AG04449 (cell line): ENCODE results near the gene ARMH3.

ENCODE experiments used
- CTCF ChIA-PET: fragments of 350-600 bp; formaldehyde crosslinking; extraction: SDS; loops from one replicate; lab custom pipeline; 2021; ENCODE audit warnings: antibody characterized with exemption; lab: Yijun Ruan, JAX
- POLR2A ChIA-PET: fragments of 400-600, 350-600 bp; formaldehyde crosslinking; extraction: SDS; loops from one replicate; lab custom pipeline; 2020; ENCODE audit warnings: antibody characterized with exemption, inconsistent platforms; lab: Yijun Ruan, JAX
- DNase-seq: peaks from one replicate; pipeline ENCODE4 v3.0.0-alpha.2; 2010; ENCODE audit warnings: low read depth, low spot score
- H3K4me3 ChIP-seq: 2 replicates; pipeline ENCODE4 v1.5.1; 2011; ENCODE audit warnings: low read depth, mild to moderate bottlenecking, control low read depth, low read length
- TF ChIP-seq, protein P1 (sequence below): IDR thresholded peaks from one replicate; pipeline ENCODE4 v1.5.1; 2011; ENCODE audit warnings: mild to moderate bottlenecking, moderate library complexity, low read length, control low read depth, inconsistent platforms; ENCODE audit not compliant: insufficient read depth; ENCODE audit errors: missing control alignments

The ARMH3 gene

DNA sequence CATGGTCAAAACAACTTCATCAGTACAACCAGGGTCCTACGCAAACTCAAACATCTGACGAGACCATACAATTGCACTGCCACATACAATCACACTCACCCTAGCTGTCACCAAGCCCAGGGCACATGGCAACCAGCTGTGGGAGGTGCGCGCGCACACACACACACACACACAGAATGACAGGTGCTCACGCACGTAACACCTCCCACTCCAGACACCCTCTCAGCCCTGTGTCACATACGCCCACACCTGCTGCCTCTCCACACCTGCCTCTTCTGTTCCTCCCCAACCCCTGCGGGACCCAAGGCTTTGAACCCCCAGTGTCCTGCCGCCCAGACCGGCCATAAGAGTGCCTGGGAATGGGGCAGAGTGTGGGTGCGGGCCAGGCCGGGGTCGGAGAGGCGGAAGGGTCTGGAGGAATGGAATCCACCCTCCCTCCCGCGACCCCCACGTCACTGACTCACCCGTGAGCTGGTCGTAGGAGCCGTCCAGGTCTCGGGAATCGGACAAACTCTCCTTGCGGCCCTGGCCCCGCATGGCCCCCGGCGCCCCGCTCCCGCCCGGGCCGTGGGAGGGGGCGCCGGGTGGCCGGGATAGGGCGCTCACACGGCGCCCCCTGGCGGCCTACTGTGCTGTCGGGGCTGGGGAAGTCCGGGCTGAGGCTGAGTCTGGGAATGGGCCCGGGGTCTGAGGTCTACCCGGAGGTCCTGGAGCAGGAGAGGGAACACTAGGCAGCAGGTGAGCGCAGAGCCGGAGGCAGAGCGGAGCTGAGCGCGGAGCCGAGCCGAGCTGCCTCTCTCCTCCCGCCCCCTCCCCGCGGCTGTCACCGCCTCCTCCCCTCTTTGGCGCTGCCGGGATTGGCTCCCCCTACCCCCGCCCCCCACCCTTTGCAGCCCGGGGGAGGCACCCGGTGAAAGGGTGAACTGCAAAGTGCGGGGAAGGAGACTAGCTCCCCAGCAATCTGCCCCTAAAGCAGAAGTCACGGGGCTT, 212.6 kb downstream of the ARMH3 start, which contains the start of gene KCNIP2:
Gene KCNIP2 (minus strand): TSS at position 769 of the 990 bp plus-strand sequence. CDS start 232 bp downstream, at position 537.
- ChIA-PET POLR2A (no interaction called here), CTCF (interaction anchor here (0.8 to 14.8 kb wide), 9 partner anchors 8 to 228 kb away, joined by 3 to 581 read pairs (median 5); partner anchors contain the start of gene HPS6)
- no peak within 1 kb of the TSS for H3K4me3 ChIP-seq
- DNase-seq = no peak
- TF ChIP-seq, protein P1, sequence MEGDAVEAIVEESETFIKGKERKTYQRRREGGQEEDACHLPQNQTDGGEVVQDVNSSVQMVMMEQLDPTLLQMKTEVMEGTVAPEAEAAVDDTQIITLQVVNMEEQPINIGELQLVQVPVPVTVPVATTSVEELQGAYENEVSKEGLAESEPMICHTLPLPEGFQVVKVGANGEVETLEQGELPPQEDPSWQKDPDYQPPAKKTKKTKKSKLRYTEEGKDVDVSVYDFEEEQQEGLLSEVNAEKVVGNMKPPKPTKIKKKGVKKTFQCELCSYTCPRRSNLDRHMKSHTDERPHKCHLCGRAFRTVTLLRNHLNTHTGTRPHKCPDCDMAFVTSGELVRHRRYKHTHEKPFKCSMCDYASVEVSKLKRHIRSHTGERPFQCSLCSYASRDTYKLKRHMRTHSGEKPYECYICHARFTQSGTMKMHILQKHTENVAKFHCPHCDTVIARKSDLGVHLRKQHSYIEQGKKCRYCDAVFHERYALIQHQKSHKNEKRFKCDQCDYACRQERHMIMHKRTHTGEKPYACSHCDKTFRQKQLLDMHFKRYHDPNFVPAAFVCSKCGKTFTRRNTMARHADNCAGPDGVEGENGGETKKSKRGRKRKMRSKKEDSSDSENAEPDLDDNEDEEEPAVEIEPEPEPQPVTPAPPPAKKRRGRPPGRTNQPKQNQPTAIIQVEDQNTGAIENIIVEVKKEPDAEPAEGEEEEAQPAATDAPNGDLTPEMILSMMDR = peak; percentile 44

DNA sequence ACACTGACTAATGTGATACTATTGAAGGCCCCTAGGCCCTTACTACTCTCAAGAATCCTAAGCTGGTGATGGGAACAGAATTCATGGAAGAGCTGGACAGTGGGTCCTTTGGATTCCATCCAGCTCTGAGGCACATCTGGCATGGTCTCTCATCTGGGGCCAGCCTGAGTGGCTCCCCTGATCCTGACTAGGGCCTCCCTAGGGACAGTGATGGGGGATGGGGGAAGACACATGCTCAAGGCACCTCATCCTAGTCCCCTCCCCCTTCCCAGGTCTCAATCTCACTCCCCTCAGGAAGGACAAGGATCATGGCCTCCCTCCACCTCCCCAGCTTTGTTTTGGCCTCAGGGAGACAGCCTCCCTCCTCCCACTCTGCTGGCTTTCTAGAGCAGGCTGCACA, 214.1 kb downstream of the ARMH3 start:
- TF ChIP-seq, protein P1 = no peak
- CTCF ChIA-PET = interaction anchor here (0.7 to 14.8 kb wide), 40 partner anchors 8 to 627 kb away, joined by 3 to 581 read pairs (median 8); partner anchors contain the start of genes HPS6 and NPM3
- H3K4me3 ChIP-seq = no peak overlapping the region
- DNase-seq = no peak
- POLR2A ChIA-PET = interaction anchor here (1.1 kb wide), 1 partner anchor 156 kb away, joined by 4 read pairs; no protein-coding TSS in a partner anchor

DNA sequence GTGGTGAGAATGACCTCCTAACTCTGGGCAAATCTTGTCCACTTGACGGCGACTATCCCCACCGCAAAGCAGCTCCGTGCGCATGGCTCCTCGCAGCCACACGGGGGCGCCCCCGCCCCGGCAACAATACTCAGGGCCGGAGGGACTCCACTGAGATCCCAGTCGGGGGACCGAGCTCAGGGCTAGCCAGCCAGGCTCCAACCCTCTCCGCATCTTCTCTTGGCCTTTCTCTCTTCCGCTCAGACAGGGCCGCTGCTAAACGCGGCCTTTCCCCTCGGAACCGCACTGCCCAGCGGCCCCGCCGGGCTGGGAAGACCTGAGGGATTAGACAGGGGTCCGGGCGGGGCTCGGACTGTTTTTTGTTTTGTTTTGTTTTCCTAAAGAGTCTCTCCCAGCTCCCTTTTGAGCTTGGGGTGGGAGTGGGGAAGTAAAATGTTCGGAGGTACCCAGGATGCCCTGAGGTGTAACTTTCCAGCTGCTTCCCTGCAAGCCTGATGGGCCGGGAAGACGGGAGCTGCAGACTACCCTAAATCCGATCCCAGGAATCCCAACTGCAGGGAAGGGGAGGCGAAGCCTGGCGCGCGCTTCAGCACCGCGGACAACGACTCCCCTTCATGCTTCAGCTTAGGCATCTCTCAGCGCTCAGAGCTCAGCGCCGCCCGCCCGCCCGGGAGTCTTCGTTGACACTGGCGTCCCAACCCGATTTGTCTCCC, 215.1 kb downstream of the ARMH3 start:
- CTCF ChIA-PET = interaction anchor here (0.6 to 14.8 kb wide), 65 partner anchors 9 to 627 kb away, joined by 3 to 581 read pairs (median 6); partner anchors contain the start of genes ARMH3, HPS6, NPM3 and OGA
- TF ChIP-seq, protein P1 = peak; percentile 99
- POLR2A ChIA-PET = interaction anchor here (0.7 to 1.1 kb wide), 4 partner anchors 47 to 231 kb away, joined by 3 to 4 read pairs (median 3); no protein-coding TSS in a partner anchor
- peak overlapping the region; percentile 45 for H3K4me3 ChIP-seq
- no peak for DNase-seq

DNA sequence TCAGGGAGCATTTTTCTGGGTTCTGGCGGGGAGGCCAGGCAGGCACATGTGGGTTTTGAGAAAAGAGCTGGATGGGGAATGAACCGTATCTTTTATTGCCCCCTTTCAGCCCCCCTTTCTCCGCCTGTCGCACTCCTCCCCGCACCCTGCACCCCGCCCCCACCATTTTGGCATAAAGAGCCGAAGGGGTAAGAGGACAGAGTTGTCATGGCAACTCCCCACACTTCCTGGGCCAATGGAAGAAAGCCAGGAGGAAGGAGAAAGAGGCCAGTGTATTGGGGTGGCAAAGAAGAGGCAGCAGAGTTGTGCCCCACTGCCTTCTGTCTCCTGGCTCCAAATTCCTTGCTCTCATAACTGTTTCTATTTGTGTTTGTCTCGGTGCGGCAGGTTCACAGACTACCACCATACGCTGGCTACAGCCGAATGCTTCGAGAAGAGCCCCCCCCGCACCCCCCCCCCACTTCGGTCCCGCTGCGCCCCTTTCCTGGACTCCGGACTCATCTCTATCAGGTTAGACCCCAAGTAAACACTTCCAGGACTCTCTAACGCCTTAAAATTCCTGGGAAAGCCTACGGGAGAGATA, 215.8 kb downstream of the ARMH3 start:
- no peak for DNase-seq
- peak overlapping the region; percentile 32 for H3K4me3 ChIP-seq
- ChIA-PET POLR2A (interaction anchor here (1.1 to 1.2 kb wide), 2 partner anchors 22 to 48 kb away, joined by 3 to 7 read pairs; partner anchors contain the start of gene OGA), CTCF (interaction anchor here (0.6 to 14.8 kb wide), 56 partner anchors 8 to 626 kb away, joined by 3 to 581 read pairs (median 6); partner anchors contain the start of genes ARMH3, HPS6 and OGA)
- TF ChIP-seq, protein P1 = no peak

DNA sequence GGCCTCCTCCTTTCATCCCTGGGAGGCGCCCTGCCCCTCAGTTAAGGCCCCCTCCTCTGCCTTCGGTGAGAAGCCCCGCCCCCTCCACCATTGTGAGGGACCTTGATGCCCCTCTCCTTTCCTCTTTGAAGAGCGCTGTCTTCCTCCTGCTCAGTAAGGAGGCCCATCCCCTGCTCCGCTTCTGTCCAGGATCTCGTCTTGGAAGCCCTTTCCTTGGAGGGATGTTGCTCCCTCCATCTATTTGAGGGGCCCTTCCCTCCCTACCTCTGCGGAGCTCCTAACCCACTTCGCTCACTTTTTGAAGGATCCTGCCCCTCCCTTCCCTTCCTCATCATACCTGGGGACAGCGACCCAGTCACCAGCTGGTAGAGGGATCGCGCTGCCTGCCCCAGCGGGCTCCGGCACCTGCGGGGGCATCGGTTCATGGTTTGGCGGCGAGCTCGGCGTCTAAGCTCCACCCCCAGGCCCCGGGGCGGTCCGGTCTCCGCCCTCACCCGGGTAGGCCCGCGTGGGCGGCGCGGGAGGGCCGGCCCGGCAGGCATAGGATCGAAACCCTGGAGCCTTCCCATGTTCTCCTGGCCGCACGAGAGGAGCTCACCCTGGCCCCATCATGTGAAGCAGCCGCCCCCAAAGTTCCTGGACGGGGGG, 216.4 kb downstream of the ARMH3 start:
- ChIA-PET POLR2A (interaction anchor here (1.2 kb wide), 1 partner anchor 21 kb away, joined by 7 read pairs; the partner anchor contains the start of gene OGA), CTCF (interaction anchor here (0.6 to 14.8 kb wide), 25 partner anchors 11 to 231 kb away, joined by 3 to 581 read pairs (median 14); partner anchors contain the start of gene HPS6)
- H3K4me3 ChIP-seq = peak overlapping the region; percentile 32
- no peak for DNase-seq
- TF ChIP-seq, protein P1 = no peak
